GM19025 (cell line): ENCODE results near the gene MALAT1.

Experiments used
- ATAC-seq: cut with Tn5 transposase; IDR thresholded peaks from one replicate; pipeline ENCODE4 v1.9.1; 2021; ENCODE audit warnings: mild to moderate bottlenecking, low read depth, moderate library complexity; ENCODE audit not compliant: unreplicated experiment

MALAT1 gene

GRCh38 chr11:65554057-65554818, 55.4 kb downstream of the MALAT1 start:
- ATAC-seq = no peak

- no peak for ATAC-seq
Measured at GRCh38 chr11:65554842-65555430, 56.1 kb downstream of the MALAT1 start.

- no peak for ATAC-seq
Measured at GRCh38 chr11:65555693-65556231, 56.9 kb downstream of the MALAT1 start.
